Activated CD4-positive, CD25-positive, alpha-beta regulatory T cell (primary cell): ENCODE measurements around the gene PTS.

Source experiments
- DNase-seq, 4 experiments: peaks; one replicate each; lab custom pipeline; 2025; lab: John Stamatoyannopoulos, UW

PTS gene

GRCh38 chr11:112222303-112222702 is 3.9 kb upstream of the PTS start:
- no peak for DNase-seq

- no peak for DNase-seq
Observed at GRCh38 chr11:112223121-112223520, 3.1 kb upstream of the PTS start.

GRCh38 chr11:112223754-112224532 is 2.3 kb upstream of the PTS start:
- DNase-seq = no peak

GRCh38 chr11:112225753-112226061 is 521 bp upstream of the PTS start:
- no peak for DNase-seq

- DNase-seq = no peak
Observed at GRCh38 chr11:112226831-112227401, 688 bp downstream of the PTS start.

GRCh38 chr11:112227471-112227870 is 1.2 kb downstream of the PTS start:
- DNase-seq = no peak

- DNase-seq = no peak
Observed at GRCh38 chr11:112228706-112229105, 2.5 kb downstream of the PTS start.

- no peak for DNase-seq
Observed at GRCh38 chr11:112229159-112229558, 2.9 kb downstream of the PTS start.

- no peak for DNase-seq
Observed at GRCh38 chr11:112229746-112230433, 3.7 kb downstream of the PTS start.

GRCh38 chr11:112231952-112232351 is 5.7 kb downstream of the PTS start:
- DNase-seq = no peak

GRCh38 chr11:112235750-112236390 is 9.6 kb downstream of the PTS start:
- DNase-seq = no peak

- DNase-seq = no peak
Observed at GRCh38 chr11:112237451-112237850, 11.2 kb downstream of the PTS start.

- no peak for DNase-seq
Observed at GRCh38 chr11:112238041-112238440, 11.8 kb downstream of the PTS start.

GRCh38 chr11:112241486-112241885 is 15.3 kb downstream of the PTS start:
- DNase-seq = no peak

GRCh38 chr11:112247201-112247600 is 21.0 kb downstream of the PTS start:
- DNase-seq = no peak

- DNase-seq = no peak
Observed at GRCh38 chr11:112248201-112248600, 22.0 kb downstream of the PTS start.

- no peak for DNase-seq
Observed at GRCh38 chr11:112249871-112250610, 23.8 kb downstream of the PTS start.

- DNase-seq = no peak
Observed at GRCh38 chr11:112253605-112254242, 27.5 kb downstream of the PTS start.

- no peak for DNase-seq
Observed at GRCh38 chr11:112255067-112255720, 29.0 kb downstream of the PTS start.

- DNase-seq = no peak
Observed at GRCh38 chr11:112260490-112260889, 34.3 kb downstream of the PTS start, which contains the start of gene PLET1. Gene PLET1 (minus strand): TSS chr11:112260860. CDS start chr11:112260589, 271 bp downstream.
